T-helper 2 cell treated with Interferon-gamma antibody and Interleukin-4, amounts not matched to agents 5 μg/mL and 100 μg/mL, for 36 hours (primary cell): Measurements from ENCODE around the gene ZKSCAN1.

Source experiments
- DNase-seq: peaks from one replicate; pipeline ENCODE4 v3.0.0; 2021; ENCODE audit warnings: low spot score
- H3K27ac Mint-ChIP-seq: one replicate; pipeline ENCODE4 v1.8.0; 2021; ENCODE audit warnings: mild to moderate bottlenecking, mixed read lengths
- H3K27me3 Mint-ChIP-seq: one replicate; pipeline ENCODE4 v1.8.0; 2021; ENCODE audit warnings: low read depth, mixed read lengths
- H3K36me3 Mint-ChIP-seq: one replicate; pipeline ENCODE4 v1.8.0; 2021; ENCODE audit warnings: low read depth, mixed read lengths
- H3K4me1 Mint-ChIP-seq: one replicate; pipeline ENCODE4 v1.8.0; 2021; ENCODE audit warnings: low read depth, mixed read lengths
- H3K4me3 Mint-ChIP-seq: one replicate; pipeline ENCODE4 v1.8.0; 2022; ENCODE audit warnings: mild to moderate bottlenecking, moderate library complexity, mixed read lengths
- H3K9me3 Mint-ChIP-seq: one replicate; pipeline ENCODE4 v1.8.0; 2021; ENCODE audit warnings: mixed read lengths

Gene ZKSCAN1

GRCh38 chr7:100035876-100036275 lies 20.5 kb downstream of the ZKSCAN1 start:
- no peak overlapping the region for H3K27ac Mint-ChIP-seq
- H3K4me3 Mint-ChIP-seq = no peak overlapping the region
- DNase-seq = no peak
- H3K4me1 Mint-ChIP-seq = peaks cover 8% of the 10 kb centered on the region
- peaks cover 55% of the 10 kb centered on the region for H3K36me3 Mint-ChIP-seq
- no peaks in the 10 kb centered on the region for H3K27me3 Mint-ChIP-seq
- no peaks in the 10 kb centered on the region for H3K9me3 Mint-ChIP-seq

- H3K27ac Mint-ChIP-seq = no peak overlapping the region
- no peak for DNase-seq
- H3K36me3 Mint-ChIP-seq = peaks cover 39% of the 10 kb centered on the region
- peaks cover 11% of the 10 kb centered on the region for H3K4me1 Mint-ChIP-seq
- H3K4me3 Mint-ChIP-seq = no peak overlapping the region
- H3K9me3 Mint-ChIP-seq = no peaks in the 10 kb centered on the region
- H3K27me3 Mint-ChIP-seq = no peaks in the 10 kb centered on the region
Observed at GRCh38 chr7:100038326-100038725, 22.9 kb downstream of the ZKSCAN1 start.

GRCh38 chr7:100040575-100040974 lies 25.2 kb downstream of the ZKSCAN1 start:
- no peak for DNase-seq
- peaks cover 14% of the 10 kb centered on the region for H3K4me1 Mint-ChIP-seq
- H3K36me3 Mint-ChIP-seq = peaks cover 18% of the 10 kb centered on the region
- H3K27ac Mint-ChIP-seq = no peak overlapping the region
- H3K4me3 Mint-ChIP-seq = no peak overlapping the region
- no peaks in the 10 kb centered on the region for H3K27me3 Mint-ChIP-seq
- no peaks in the 10 kb centered on the region for H3K9me3 Mint-ChIP-seq

- Mint-ChIP-seq H3K4me1 (peaks cover 17% of the 10 kb centered on the region), H3K36me3 (no peaks in the 10 kb centered on the region), H3K4me3 (no peak overlapping the region), H3K9me3 (no peaks in the 10 kb centered on the region), H3K27ac (no peak overlapping the region), H3K27me3 (no peaks in the 10 kb centered on the region)
- no peak for DNase-seq
Observed at GRCh38 chr7:100044718-100045117, 29.3 kb downstream of the ZKSCAN1 start.

GRCh38 chr7:100048680-100049079 lies 33.3 kb downstream of the ZKSCAN1 start:
- Mint-ChIP-seq H3K27me3 (no peaks in the 10 kb centered on the region), H3K36me3 (peaks cover 2% of the 10 kb centered on the region), H3K4me1 (peaks cover 14% of the 10 kb centered on the region), H3K4me3 (peak overlapping the region; percentile 67), H3K9me3 (no peaks in the 10 kb centered on the region), H3K27ac (peak overlapping the region; percentile 52)
- DNase-seq = no peak

GRCh38 chr7:100049441-100050291 lies 34.3 kb downstream of the ZKSCAN1 start, which contains the start of gene ZSCAN21:
Gene ZSCAN21, plus strand, starts transcription at chr7:100049774. Its CDS starts 7,233 bp downstream, at chr7:100057007.
- H3K9me3 Mint-ChIP-seq = no peaks in the 10 kb centered on the region
- DNase-seq = peak; percentile 86

GRCh38 chr7:100051611-100052010 lies 36.2 kb downstream of the ZKSCAN1 start:
- H3K27me3 Mint-ChIP-seq = no peaks in the 10 kb centered on the region
- no peak overlapping the region for H3K27ac Mint-ChIP-seq
- no peaks in the 10 kb centered on the region for H3K9me3 Mint-ChIP-seq
- H3K36me3 Mint-ChIP-seq = peaks cover 2% of the 10 kb centered on the region
- H3K4me1 Mint-ChIP-seq = peaks cover 11% of the 10 kb centered on the region
- peak overlapping the region; percentile 1 for H3K4me3 Mint-ChIP-seq
- no peak for DNase-seq

More at GRCh38 chr7:100049441-100050291, 34.3 kb downstream of the ZKSCAN1 start, which contains the start of gene ZSCAN21:
- H3K4me1 Mint-ChIP-seq = peaks cover 13% of the 10 kb centered on the region
- peak within 1 kb of the TSS; percentile 88 for H3K4me3 Mint-ChIP-seq
- H3K27ac Mint-ChIP-seq = peak within 1 kb of the TSS; percentile 91
- H3K27me3 Mint-ChIP-seq = no peaks in the 10 kb centered on the region
- peaks cover 2% of the 10 kb centered on the region for H3K36me3 Mint-ChIP-seq

GRCh38 chr7:100053215-100053614 lies 37.8 kb downstream of the ZKSCAN1 start:
- H3K9me3 Mint-ChIP-seq = no peaks in the 10 kb centered on the region
- DNase-seq = peak; percentile 6
- peaks cover 11% of the 10 kb centered on the region for H3K4me1 Mint-ChIP-seq
- no peak overlapping the region for H3K4me3 Mint-ChIP-seq
- H3K27ac Mint-ChIP-seq = no peak overlapping the region
- no peaks in the 10 kb centered on the region for H3K27me3 Mint-ChIP-seq
- H3K36me3 Mint-ChIP-seq = peaks cover 4% of the 10 kb centered on the region

GRCh38 chr7:100057006-100057405 lies 41.6 kb downstream of the ZKSCAN1 start:
- H3K27ac Mint-ChIP-seq = no peak overlapping the region

GRCh38 chr7:100059251-100059739 lies 43.9 kb downstream of the ZKSCAN1 start:
- Mint-ChIP-seq H3K36me3 (peaks cover 17% of the 10 kb centered on the region), H3K27me3 (no peaks in the 10 kb centered on the region), H3K4me1 (no peaks in the 10 kb centered on the region), H3K27ac (no peak overlapping the region), H3K4me3 (no peak overlapping the region), H3K9me3 (no peaks in the 10 kb centered on the region)
- no peak for DNase-seq

More at GRCh38 chr7:100057006-100057405, 41.6 kb downstream of the ZKSCAN1 start:
- peaks cover 12% of the 10 kb centered on the region for H3K36me3 Mint-ChIP-seq
- H3K4me1 Mint-ChIP-seq = no peaks in the 10 kb centered on the region
- no peak for DNase-seq
- H3K9me3 Mint-ChIP-seq = no peaks in the 10 kb centered on the region
- H3K27me3 Mint-ChIP-seq = no peaks in the 10 kb centered on the region
- H3K4me3 Mint-ChIP-seq = no peak overlapping the region

GRCh38 chr7:100061518-100062193 lies 46.3 kb downstream of the ZKSCAN1 start:
- no peak overlapping the region for H3K4me3 Mint-ChIP-seq
- no peaks in the 10 kb centered on the region for H3K9me3 Mint-ChIP-seq
- H3K27ac Mint-ChIP-seq = peak overlapping the region; percentile 8
- H3K36me3 Mint-ChIP-seq = peaks cover 30% of the 10 kb centered on the region
- no peaks in the 10 kb centered on the region for H3K4me1 Mint-ChIP-seq
- DNase-seq = no peak
- H3K27me3 Mint-ChIP-seq = no peaks in the 10 kb centered on the region

GRCh38 chr7:100063376-100063775 lies 48.0 kb downstream of the ZKSCAN1 start:
- Mint-ChIP-seq H3K4me1 (no peaks in the 10 kb centered on the region), H3K27ac (no peak overlapping the region), H3K36me3 (peaks cover 32% of the 10 kb centered on the region), H3K4me3 (no peak overlapping the region), H3K9me3 (no peaks in the 10 kb centered on the region), H3K27me3 (no peaks in the 10 kb centered on the region)
- DNase-seq = no peak

GRCh38 chr7:100064162-100064561 lies 48.8 kb downstream of the ZKSCAN1 start:
- no peaks in the 10 kb centered on the region for H3K9me3 Mint-ChIP-seq
- H3K27me3 Mint-ChIP-seq = no peaks in the 10 kb centered on the region
- no peak overlapping the region for H3K4me3 Mint-ChIP-seq
- peaks cover 32% of the 10 kb centered on the region for H3K36me3 Mint-ChIP-seq
- H3K27ac Mint-ChIP-seq = no peak overlapping the region
- H3K4me1 Mint-ChIP-seq = no peaks in the 10 kb centered on the region
- DNase-seq = no peak
